Body of pancreas (tissue), 4 donors: ENCODE results near the gene HOXB2. TPM values are rescaled to one million over a fixed set of nuclear protein-coding genes. Genes with fewer than 3 reads are reported as not detected.

Experiments
- ATAC-seq: fragments of 150-250 bp; one replicate; pipeline ENCODE4 v1.9.1; 2016
- DNase-seq, 4 donors: peaks; one replicate each; pipeline ENCODE4 v3.0.0-alpha.2; 2019
- H3K27ac ChIP-seq, 4 donors: fragments of 200-600 bp; sonication (generic); 1 replicate in 3 of 4; 2 replicates in 1 of 4; pipeline versions ENCODE4 v1.5.1 to v1.6.1; 2016 to 2019; ENCODE audit warnings: mild to moderate bottlenecking in 1 of 4, mixed read lengths in 1 of 4, moderate library complexity in 1 of 4
- H3K27me3 ChIP-seq, 2 donors: fragments of 200-600 bp; sonication (generic); one replicate each; pipeline ENCODE4 v1.6.0; 2016; ENCODE audit warnings: mild to moderate bottlenecking in 1 of 2
- H3K36me3 ChIP-seq, 2 donors: fragments of 200-600 bp; sonication (generic); replicated peaks in 1 of 2; 2 replicates each; pipeline ENCODE4 v1.5.1; 2016; ENCODE audit warnings: low read depth in 2 of 2; ENCODE audit not compliant: insufficient read depth in 1 of 2
- H3K4me1 ChIP-seq: fragments of 200-600 bp; sonication (generic); one replicate; pipeline ENCODE4 v1.6.0; 2016
- H3K4me3 ChIP-seq, 2 donors: fragments of 200-600 bp; sonication (generic); 1 replicate in 1 of 2; 2 replicates in 1 of 2; pipeline ENCODE4 v1.5.1; 2016 to 2019
- H3K9me3 ChIP-seq, 3 donors: fragments of 200-600 bp; sonication (generic); 1 replicate in 2 of 3; 2 replicates in 1 of 3; pipeline ENCODE4 v1.5.1; 2016
- POLR2A ChIP-seq, 3 donors: fragments of 450-650 bp; IDR thresholded peaks; one replicate each; pipeline ENCODE4 v1.6.1; 2016; ENCODE audit warnings: antibody characterized with exemption in 3 of 3, mild to moderate bottlenecking in 2 of 3
- WGBS, 2 donors: methylation state at CpG; one replicate each; pipeline ENCODE4 v1.1.5; 2017; 5-methylcytosine and 5-hydroxymethylcytosine counted together
- intact Hi-C: fragments of 100-400 bp; cut with DNase I; formaldehyde crosslinking; loops from one replicate; pipeline ENCODE4 v1.15.1; 2023
- total RNA-seq, 2 donors: library from RNA; depleted of rRNA; stranded (reverse); fragments of >200 nt; gene quantifications; one replicate each; pipeline ENCODE4 v1.1.0, GENCODE V29; 2016
- TF ChIP-seq, protein P1 (sequence below), 7 experiments: fragments of 450-650 bp in 4 of 7; fragments of 200-600 bp in 3 of 7; sonication (generic) in 3 of 7; IDR thresholded peaks; one replicate each; pipeline ENCODE4 v1.5.1; 2016 to 2019; ENCODE audit warnings: antibody characterized with exemption in 7 of 7

The HOXB2 gene
- total RNA-seq, 2 donors from 2014 or later = 13.7 to 32.3 TPM

GRCh38 chr17:48561884-48562810, 17.2 kb upstream of the HOXB2 start:
- DNase-seq = peak in 1 of 4 donors; percentile 38
- Histone ChIP-seq H3K9me3 (no peaks in the 10 kb centered on the region), H3K27me3 (peaks cover 0 to 24% of the 10 kb centered on the region in 2 donors), H3K27ac (no peak overlapping the region), H3K4me3 (no peak overlapping the region), H3K36me3 (no peaks in the 10 kb centered on the region), H3K4me1 (peaks cover 17% of the 10 kb centered on the region)
- intact Hi-C loops = no loop called here
- ATAC-seq = no peak
- 37 to 44% methylated on average over 15 of the region's 15 CpGs for WGBS, 2 donors
- TF ChIP-seq, protein P1, sequence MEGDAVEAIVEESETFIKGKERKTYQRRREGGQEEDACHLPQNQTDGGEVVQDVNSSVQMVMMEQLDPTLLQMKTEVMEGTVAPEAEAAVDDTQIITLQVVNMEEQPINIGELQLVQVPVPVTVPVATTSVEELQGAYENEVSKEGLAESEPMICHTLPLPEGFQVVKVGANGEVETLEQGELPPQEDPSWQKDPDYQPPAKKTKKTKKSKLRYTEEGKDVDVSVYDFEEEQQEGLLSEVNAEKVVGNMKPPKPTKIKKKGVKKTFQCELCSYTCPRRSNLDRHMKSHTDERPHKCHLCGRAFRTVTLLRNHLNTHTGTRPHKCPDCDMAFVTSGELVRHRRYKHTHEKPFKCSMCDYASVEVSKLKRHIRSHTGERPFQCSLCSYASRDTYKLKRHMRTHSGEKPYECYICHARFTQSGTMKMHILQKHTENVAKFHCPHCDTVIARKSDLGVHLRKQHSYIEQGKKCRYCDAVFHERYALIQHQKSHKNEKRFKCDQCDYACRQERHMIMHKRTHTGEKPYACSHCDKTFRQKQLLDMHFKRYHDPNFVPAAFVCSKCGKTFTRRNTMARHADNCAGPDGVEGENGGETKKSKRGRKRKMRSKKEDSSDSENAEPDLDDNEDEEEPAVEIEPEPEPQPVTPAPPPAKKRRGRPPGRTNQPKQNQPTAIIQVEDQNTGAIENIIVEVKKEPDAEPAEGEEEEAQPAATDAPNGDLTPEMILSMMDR (IDR thresholded peaks at IDR 0.05) = peak in 2 of 7 experiments; percentile 15 to 17
- TF ChIP-seq POLR2A (IDR thresholded peaks at IDR 0.05) = no peak

DNA sequence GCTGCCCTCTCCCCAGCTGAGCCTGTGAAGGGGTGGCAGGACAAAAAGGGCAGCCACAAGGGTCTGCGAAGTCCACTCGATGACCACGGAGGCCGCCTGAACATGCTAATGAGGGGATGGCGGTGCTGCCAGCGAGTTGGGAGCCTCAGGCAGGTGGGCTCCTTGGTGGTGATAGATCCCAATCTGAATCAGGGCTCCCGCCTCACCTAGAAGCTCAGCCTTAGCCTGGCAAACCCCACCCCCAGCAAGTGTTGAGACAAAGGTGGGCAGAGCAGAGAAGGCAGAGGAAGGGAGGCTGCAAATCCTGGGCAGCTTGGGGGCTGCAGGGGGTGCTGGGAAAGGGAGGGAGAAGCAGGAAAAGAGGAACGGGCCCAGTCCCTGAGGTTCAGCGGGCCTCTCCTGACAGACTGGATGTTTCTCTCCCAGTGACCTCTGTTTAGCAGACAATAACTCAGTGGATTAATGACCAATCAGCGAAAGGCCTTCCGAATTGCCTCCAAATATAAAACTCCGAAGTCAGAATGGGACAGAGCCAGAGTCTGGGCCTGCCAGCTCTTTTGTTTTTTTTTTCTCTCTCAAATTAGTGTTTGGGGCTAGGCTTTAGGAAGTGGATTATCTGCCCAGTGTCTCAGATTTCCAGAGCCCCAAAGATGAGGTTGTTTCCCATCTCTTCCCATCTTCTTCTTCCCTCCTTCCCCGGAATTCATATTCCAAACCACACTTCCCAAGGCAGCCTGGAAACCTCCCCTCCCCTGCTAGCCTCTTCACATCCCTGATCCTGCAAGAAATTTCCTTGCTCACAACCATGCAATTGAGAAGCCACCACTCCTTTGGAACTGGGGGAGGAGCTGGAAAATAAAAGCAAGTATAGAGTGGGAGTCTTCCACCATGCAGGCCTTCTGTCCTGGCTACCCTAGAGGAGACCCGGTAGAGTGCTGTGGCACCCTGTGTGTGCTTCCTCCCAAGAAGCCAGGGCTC, 15.2 kb upstream of the HOXB2 start:
- intact Hi-C loops = no loop called here
- no peak for ATAC-seq
- no peak overlapping the region for H3K4me3 ChIP-seq
- H3K9me3 ChIP-seq = no peaks in the 10 kb centered on the region
- no peak for DNase-seq
- TF ChIP-seq, protein P1 (IDR thresholded peaks at IDR 0.05) = no peak
- no peak for TF ChIP-seq POLR2A (IDR thresholded peaks at IDR 0.05)
- peak overlapping the region in 1 of 4 donors; percentile 7 for H3K27ac ChIP-seq
- 55 to 57% methylated on average over 14 of the region's 14 CpGs for WGBS, 2 donors
- peaks cover 17% of the 10 kb centered on the region for H3K4me1 ChIP-seq
- H3K27me3 ChIP-seq = peaks cover 0 to 24% of the 10 kb centered on the region in 2 donors
- no peaks in the 10 kb centered on the region for H3K36me3 ChIP-seq

GRCh38 chr17:48559122-48559839, 14.4 kb upstream of the HOXB2 start:
- ATAC-seq (no peak), DNase-seq (no peak)
- peaks cover 21% of the 10 kb centered on the region for H3K4me1 ChIP-seq
- TF ChIP-seq POLR2A (IDR thresholded peaks at IDR 0.05) = no peak
- TF ChIP-seq, protein P1 (IDR thresholded peaks at IDR 0.05) = no peak
- intact Hi-C loops = no loop called here
- H3K4me3 ChIP-seq = no peak overlapping the region
- H3K27ac ChIP-seq = peak overlapping the region in 1 of 4 donors; percentile 7
- no peaks in the 10 kb centered on the region for H3K36me3 ChIP-seq
- H3K27me3 ChIP-seq = peaks cover 0 to 28% of the 10 kb centered on the region in 2 donors
- no peaks in the 10 kb centered on the region for H3K9me3 ChIP-seq
- 53 to 58% methylated on average over 16 of the region's 16 CpGs for WGBS, 2 donors

DNA sequence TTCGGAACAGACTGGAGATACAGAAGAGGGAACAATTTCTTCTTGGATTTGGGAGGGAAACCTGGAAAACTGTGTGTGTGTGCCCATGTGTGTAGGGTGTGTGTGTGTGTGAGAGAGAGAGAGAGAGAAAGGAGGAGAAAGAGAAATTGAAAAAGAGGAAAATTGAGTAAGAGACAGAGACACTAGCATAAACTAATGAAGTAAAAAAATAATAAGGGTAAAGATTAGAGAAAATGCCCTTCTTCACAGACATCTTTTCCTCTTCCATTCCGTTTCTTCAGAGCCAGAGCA, 13.9 kb upstream of the HOXB2 start:
- intact Hi-C loops = no loop called here
- Histone ChIP-seq H3K27ac (peak overlapping the region in 1 of 4 donors; percentile 16), H3K36me3 (no peaks in the 10 kb centered on the region), H3K9me3 (no peaks in the 10 kb centered on the region), H3K4me3 (no peak overlapping the region), H3K27me3 (peaks cover 0 to 25% of the 10 kb centered on the region in 2 donors), H3K4me1 (peaks cover 22% of the 10 kb centered on the region)
- WGBS, 2 donors = 60 to 65% methylated on average over 2 of the region's 2 CpGs
- ATAC-seq (no peak), DNase-seq (no peak)
- TF ChIP-seq, protein P1 (IDR thresholded peaks at IDR 0.05) = no peak
